HG03354 (cell line): ENCODE measurements around the gene CLK3.
"Not testable (repeated sequence)": the region's sequence is repeated elsewhere in the genome, so short reads cannot be mapped to it uniquely, and the experiment has no call there.

Experiments
- ATAC-seq: cut with Tn5 transposase; IDR thresholded peaks from one replicate; pipeline ENCODE4 v1.9.1; 2021; ENCODE audit warnings: mild to moderate bottlenecking; ENCODE audit not compliant: unreplicated experiment, poor library complexity, severe bottlenecking

The CLK3 gene

DNA sequence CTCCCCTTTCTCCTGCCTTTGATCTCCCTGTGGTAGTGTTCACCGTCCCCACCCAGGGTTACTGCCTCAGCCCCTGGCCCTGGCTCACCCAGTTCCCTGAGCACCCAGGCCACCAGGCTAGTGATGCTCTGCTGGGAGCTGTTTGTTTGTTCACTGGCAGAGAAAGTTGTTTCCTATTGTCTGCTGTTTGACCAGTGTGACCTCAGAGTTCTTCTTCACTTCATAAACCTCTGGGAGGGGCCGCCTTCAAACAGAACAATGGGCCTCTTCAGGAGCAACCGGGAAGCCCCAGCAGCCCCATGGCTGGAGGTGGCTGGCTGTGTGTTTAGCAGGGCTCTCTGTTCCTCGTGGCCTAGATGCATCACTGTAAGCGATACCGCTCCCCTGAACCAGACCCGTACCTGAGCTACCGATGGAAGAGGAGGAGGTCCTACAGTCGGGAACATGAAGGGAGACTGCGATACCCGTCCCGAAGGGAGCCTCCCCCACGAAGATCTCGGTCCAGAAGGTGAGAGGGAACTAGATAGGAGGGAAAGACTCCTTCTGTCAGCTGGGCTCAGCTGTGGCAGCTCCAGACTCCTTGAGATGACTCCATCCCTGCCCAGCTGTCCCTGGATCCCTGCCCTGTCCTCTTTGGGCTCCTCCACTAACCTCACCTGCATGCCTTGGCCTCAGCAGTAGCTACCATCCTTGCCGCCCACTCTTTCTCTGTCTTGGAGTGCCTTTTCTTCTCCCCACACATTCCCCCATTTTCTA lies 3.4 kb downstream of the CLK3 start:
- ATAC-seq = no peak

DNA sequence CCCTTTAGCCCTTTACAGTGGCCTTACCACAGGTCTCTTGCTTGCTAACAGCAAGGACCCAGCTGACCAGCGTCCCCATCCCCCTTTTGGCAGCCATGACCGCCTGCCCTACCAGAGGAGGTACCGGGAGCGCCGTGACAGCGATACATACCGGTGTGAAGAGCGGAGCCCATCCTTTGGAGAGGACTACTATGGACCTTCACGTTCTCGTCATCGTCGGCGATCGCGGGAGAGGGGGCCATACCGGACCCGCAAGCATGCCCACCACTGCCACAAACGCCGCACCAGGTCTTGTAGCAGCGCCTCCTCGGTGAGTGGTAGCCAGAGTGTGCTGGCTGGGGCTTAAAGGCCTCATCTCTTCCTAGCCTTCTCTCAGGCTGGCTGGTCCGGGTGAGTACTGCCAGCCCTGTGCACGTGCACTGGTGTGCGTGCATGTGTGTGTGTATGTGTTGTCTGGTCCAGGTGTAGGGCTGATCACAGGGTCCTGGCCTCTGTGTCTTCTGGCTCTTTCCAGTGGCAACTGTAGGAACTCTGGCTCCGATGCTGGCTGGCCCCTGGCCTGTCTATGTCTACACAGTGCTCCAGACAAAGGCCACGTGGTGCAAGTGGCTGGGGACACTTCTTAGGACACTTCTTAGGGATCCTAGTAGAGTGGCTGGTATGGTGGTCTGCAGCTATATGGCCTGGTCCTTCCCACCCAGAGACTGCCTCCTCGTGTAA lies 4.4 kb downstream of the CLK3 start:
- ATAC-seq = no peak

DNA sequence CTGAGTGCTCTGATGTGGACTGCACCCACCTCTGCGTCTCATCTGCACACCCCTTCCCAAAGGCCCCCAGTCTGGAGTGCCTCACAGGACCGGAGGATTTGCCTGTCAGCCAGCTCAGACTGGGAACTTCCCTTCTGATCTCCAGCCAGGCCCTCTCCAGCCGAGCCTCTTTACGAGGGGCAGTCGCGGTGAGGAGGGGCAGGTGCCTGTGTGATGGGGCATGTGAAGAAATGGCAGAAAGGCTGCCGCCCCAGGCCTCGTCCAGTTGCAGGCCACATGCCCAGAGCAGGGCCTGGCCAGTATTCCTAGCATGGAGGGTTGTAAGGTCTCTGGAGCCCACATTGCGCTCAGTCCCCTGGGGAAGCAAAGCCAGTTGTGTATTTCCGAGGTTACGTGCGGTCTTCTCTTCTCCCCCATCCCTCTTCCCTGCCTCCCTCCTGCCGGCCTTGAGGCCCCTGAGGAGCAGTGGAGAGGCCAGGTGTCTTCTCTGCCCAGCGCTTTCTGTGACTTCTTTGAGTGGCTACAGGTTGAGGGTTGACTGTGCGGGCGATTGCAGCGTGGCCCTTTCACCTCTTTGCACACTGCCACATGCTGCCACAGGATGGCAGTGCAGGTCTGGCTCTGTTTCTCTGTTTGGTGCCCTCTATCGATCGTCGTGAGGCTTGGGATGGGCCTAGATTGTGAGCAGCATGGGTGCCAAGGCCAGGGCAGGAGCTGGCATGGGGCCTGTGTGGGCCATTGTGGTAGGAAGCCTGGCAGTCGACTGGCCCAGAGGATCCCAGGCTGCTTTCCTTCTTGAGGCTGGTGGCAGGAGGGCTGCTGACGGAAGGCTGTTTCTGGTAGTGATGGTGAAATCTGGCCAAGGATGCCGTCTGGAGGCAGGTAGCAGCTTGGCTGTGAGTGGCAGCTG lies 5.3 kb downstream of the CLK3 start:
- peak; percentile 67 for ATAC-seq

DNA sequence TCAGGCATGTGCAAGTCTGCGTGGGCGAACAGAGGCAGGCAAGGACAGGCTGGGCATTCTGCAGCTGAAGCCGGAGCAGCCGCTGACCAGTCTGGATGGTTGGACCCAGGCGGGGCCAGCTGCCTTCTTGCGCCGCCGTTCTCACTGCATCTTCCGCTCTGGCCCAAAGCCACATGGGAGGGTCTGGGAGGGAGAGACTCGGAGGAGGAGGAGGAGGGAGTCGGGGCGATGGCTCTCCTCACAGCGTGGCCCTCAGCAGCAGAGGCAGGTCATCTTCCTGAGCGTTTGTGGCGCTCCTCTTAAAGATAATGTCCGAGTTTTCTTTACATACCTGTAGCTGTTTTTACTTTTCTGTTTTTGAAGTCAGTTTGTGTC lies 5.9 kb downstream of the CLK3 start:
- ATAC-seq = no peak

DNA sequence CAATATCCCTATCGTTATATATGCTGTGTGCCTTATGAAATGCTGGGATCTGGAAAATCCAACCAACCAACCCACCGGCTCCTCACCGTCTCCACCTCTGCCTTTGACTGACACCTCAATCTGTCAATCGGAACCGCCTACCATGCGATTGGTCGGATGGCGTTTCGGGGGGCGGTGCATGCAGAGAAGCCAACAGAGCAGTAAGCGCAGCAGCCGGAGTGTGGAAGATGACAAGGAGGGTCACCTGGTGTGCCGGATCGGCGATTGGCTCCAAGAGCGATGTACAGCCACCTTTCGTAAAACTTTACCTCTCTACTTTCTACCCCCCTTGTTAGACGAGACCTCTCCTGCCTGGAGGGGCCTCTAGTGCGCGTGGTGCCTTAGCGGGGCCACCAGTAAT lies 6.3 kb downstream of the CLK3 start:
- ATAC-seq = no peak

DNA sequence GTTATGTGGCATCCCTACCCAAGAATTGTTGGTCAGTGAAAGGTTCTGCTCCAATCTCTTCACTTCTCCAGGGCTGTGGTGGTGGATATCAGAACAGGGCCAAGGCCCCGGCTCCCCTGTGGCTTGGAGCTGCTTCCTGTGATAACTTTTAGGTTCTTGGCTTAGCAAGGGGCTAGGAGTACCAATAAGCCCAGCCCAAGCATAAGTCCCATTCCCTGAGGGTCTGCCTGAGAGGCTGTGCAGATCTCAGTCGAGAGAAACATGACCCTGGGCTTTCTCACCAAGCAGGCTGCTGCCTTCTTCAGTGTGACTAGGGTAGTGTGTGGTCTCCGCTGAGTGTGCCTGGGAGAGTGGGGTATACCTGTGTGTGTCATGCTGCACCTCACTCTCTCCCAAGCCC lies 7.1 kb downstream of the CLK3 start:
- no peak for ATAC-seq

DNA sequence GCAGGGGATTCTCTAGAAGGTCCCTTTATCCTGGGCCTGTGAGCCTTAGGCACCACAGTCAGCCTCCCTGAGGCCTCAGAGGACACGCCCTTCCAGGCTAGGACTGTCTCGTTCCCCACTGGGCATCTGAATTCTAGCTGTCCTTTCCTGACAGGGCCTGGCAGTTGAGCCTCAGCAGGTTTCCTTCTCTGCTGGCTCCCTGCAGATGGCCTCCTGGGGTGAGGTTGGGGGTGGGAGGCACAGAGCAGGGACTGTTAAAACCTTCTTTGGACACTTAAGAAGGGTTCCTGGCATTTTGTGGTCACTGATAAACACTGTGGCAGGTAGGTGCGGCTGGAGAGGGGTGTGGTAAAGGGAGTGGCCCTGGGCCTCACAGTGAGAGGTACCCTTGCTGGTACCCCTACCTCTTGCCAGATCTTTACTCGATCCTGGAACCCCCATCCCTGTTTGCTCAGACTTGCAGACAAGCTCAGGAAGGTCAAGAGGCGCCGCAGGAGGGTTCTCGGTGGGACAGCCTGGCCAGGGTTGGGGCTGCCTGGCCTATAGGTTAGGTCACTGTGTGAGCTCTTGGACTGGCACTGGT lies 8.5 kb downstream of the CLK3 start:
- no peak for ATAC-seq

DNA sequence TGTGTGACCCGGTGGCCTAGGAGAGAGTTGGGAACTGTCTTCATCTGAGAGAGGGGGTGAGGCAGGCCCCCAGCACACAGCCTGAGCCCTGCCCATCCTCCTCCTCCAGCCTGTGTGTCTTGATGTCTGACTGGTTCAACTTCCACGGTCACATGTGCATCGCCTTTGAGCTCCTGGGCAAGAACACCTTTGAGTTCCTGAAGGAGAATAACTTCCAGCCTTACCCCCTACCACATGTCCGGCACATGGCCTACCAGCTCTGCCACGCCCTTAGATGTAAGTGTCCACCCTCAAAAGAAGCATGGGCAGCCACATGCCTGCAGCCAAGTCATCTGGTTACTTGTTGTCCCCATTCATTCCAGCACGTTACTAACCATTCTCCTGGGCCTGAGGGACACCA lies 10.1 kb downstream of the CLK3 start:
- ATAC-seq = no peak

DNA sequence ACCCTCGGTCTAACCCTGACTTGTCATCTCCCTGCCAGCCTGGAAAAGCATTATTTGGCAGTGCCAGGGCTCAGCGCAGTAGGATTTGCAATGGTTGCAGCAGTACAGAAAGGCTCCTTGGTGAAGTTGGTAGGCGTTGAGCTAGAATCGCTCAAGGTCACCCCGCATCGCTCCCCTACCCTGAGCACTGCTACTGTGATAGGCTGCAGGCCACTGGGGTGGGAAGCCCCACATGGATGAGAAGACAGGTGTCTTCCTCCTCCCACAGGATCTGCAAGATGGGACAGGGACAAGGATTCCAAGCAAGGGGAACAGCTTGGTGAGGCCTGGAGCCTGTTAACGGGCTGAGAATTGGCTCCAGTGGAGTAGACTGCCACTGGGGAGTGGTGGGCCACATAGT lies 10.7 kb downstream of the CLK3 start:
- ATAC-seq = no peak

DNA sequence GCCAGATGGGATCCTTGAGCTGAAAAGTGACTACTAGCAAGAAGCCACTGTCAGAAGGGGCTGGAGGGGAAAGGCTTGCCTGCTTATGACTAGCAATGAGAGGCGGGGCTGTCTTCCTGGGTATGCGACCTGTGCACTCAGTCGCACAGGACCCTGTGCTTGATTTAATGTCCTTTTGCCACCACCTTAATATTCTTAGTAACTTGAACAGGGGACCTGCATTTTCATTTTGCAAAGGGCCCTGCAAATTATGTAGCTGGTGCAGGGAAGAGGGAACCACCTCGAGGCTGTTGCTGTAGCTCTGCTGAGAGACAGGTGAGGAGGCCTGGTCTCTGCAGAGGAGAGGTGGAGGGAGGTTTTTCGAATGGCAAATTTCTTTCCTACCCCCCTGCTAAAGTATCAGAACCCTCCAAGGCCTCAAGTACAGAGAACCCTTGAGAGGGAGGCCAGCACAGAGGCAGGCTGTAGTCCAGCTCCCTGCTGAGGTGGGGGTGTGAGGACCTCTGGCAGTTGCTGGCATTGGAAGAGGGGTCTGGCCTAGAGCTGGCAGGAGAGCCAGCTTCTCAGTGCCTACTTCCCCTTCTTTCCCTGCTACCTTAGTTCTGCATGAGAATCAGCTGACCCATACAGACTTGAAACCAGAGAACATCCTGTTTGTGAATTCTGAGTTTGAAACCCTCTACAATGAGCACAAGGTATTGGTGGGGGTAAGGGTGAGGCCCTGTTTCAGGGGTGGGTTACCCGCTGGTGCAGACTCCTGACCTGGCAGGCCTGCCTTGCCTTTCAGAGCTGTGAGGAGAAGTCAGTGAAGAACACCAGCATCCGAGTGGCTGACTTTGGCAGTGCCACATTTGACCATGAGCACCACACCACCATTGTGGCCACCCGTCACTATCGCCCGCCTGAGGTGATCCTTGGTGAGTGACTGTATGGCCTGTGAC lies 11.4 kb downstream of the CLK3 start:
- peak; percentile 67 for ATAC-seq

DNA sequence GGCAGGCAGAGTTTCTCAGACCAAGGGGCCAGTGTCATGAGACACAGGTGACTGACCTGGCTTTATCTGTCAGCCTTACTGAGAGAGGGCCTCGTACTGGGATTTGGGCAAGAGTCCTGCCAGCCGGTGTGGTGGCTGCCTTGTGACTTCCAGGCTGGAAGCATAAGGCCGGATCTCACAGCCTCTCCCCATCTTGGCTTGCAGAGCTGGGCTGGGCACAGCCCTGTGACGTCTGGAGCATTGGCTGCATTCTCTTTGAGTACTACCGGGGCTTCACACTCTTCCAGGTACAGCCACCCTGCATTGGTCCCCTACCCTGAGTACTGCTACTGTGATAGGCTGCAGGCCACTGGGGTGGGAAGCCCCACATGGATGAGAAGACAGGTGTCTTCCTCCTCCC lies 12.1 kb downstream of the CLK3 start:
- no peak for ATAC-seq

DNA sequence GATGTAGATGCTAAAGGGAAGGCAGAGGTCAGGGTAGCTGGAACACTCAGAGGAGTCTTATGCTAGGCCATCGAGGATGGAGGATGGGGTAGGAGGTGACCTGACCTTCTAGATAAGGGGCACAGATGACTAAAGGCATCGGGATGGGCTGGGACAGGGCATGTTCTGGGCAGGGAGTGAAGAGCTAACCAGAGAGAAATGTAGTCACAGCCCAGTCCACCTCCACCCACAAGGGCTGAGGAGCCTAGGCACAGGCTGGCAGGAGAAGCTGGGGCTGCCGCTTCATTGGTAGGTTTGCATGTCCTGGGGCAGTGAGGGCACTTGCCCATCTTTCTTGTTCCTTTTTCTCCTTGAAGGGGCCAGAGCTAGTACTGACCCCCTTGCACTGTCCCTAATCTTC lies 12.6 kb downstream of the CLK3 start:
- ATAC-seq = no peak

DNA sequence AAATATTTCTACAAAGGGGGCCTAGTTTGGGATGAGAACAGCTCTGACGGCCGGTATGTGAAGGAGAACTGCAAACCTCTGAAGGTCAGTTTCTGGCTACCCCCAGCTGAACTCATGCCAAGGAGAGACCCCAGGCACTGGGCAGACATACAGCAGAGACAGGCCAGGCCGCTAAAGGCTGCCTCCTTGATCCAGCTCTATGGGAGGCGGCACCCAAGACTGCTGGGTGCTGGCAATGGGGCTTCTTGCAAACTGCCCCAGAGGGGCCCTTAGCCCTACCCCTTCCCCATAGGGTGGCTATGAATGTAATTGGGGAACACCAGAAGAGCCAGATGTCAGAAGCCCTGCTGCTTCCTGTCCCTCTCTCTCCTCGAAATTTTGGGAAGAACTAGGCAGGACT lies 13.3 kb downstream of the CLK3 start:
- ATAC-seq = no peak

DNA sequence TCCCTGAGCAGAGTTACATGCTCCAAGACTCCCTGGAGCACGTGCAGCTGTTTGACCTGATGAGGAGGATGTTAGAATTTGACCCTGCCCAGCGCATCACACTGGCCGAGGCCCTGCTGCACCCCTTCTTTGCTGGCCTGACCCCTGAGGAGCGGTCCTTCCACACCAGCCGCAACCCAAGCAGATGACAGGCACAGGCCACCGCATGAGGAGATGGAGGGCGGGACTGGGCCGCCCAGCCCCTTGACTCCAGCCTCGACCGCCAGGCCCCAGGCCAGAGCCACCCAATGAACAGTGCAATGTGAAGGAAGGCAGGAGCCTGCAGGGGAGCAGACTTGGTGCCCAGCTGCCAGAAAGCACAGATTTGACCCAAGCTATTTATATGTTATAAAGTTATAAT lies 14.1 kb downstream of the CLK3 start:
- ATAC-seq = not testable (repeated sequence)

DNA sequence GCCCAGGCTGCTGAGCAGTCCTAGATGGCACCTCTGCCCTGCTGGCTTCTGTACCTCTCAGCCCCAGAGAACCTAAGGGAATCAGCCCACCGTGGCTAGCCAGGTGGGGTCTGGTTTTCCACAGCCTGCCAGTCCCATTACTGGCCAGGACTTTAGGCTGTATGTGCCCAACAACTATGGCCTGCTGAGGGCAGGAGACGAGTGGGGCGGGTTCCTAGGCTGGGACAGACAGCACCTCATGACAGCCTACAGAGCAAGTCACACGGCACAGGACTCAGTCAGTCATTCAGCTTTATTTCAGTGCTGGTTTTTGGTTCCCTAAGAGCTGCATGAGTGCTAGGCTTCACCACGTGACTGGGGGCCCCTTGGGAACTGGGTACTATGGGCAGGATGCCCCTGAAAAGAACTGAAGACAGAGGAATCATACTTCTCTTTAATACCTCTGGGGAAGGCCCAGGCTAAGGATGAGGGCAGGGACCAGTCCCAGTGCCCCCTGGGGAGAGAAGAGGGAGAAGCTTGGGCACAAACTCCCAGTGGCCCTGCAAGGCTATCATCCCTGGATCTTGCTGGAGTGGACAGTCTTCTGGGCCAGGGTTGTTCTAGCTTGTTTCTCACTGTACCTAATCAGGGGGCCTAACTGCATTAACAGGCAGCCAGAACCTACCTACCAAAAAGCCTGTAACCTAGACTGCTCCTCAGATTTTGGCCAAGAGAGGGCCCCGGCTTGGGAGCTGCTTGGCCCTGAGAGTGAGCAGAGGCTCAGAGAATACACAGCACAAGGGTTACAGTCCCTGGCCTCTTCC lies 14.8 kb downstream of the CLK3 start:
- no peak for ATAC-seq

DNA sequence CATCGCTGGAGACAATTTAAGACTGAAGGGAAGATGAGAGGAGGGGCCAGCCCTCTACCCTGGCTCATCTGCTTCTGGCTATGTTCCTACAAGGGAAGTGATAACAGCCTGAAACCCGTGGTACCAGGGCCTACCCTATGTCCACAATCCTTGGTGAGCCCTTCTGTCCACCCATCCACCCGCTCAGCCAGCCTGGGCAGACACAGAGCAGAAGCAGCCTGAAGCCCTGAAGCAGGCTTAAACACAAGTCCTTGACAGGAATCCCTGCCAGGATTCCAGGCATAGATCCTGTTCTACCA lies 15.4 kb downstream of the CLK3 start:
- no peak for ATAC-seq

DNA sequence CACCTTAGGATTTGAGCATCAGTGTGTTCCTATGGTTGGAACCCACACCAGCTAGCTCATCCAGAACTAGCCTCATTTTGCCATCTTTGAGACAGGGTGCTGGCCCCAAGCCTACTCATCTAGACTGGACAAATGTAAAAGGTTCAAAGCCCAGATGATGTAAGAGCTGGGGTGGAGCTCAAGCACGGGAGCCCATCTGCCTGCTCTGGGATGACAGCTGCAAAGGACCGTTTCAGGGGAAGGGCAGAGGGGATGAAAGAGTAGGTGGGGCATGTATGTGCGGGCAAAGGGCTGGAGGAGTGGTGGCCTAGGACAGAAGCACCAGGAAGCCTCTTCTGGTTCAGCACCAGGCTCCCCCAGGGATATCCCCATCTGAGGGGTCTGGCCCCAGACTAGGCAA lies 15.8 kb downstream of the CLK3 start:
- no peak for ATAC-seq

DNA sequence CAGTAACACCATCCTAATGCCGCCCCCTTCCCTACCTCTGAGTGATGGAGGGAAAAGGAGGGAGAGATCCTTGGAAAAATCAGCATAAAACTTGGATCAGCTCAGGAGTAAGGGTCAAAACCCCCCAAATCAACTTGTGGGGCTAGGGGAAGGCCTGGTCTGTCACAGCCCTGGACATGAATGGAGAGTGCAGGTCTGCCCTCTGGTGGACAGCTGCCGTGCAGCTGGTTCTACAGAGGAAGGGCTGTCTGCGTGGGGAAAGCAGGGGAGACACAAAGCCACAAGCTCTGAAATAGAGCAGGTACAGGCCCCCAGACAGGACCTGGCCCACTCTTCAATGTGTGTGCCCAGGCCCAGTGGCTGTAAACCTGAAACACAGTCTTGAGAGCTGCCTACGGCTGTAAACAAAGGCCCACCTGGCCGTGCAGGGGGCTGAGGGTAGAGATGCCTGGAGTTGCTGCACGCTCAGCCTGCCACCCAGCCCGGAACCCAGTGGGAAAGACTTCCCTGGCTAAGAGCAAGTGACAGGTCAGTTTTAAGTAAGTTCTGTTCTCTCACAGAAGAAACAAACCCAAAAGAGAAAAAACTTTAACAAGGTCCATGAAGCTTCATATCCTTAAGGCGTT lies 16.4 kb downstream of the CLK3 start:
- ATAC-seq = no peak
